Sigmoid colon (tissue), 7 donors: ENCODE results near the gene SPTA1. TPM values are rescaled to one million over a fixed set of nuclear protein-coding genes. Genes with fewer than 3 reads are reported as not detected.
"Not testable (repeated sequence)": the region's sequence is repeated elsewhere in the genome, so short reads cannot be mapped to it uniquely, and the experiment has no call there.

Experiments
- DNase-seq: peaks from one replicate; pipeline ENCODE4 v3.0.0-alpha.2; 2019
- H3K27ac ChIP-seq, 4 donors: fragments of 200-600 bp; sonication (generic); one replicate each; pipeline ENCODE4 v1.5.1; 2016 to 2019; ENCODE audit warnings: mild to moderate bottlenecking in 1 of 4
- H3K27me3 ChIP-seq, 3 donors: fragments of 200-600 bp; sonication (generic); one replicate each; pipeline ENCODE4 v1.5.1; 2019; ENCODE audit warnings: mild to moderate bottlenecking in 1 of 3
- H3K36me3 ChIP-seq, 4 donors: fragments of 200-600 bp; sonication (generic); one replicate each; pipeline ENCODE4 v1.5.1; 2016 to 2019
- H3K4me1 ChIP-seq, 4 donors: fragments of 200-600 bp; sonication (generic); one replicate each; pipeline ENCODE4 v1.5.1; 2017 to 2019
- H3K4me3 ChIP-seq, 4 donors: fragments of 200-600 bp; sonication (generic); one replicate each; pipeline ENCODE4 v1.5.1; 2017 to 2019; ENCODE audit warnings: mild to moderate bottlenecking in 2 of 4, moderate library complexity in 1 of 4
- H3K9me3 ChIP-seq, 4 donors: fragments of 200-600 bp in 3 of 4; sonication (generic) in 3 of 4; one replicate each; pipeline versions ENCODE4 v1.5.1 to v1.6.1; 2013 to 2019
- EP300 ChIP-seq, 4 donors: sonication (generic); formaldehyde crosslinking; IDR thresholded peaks; one replicate each; pipeline ENCODE4 v1.6.1; 2017; ENCODE audit warnings: antibody characterized with exemption in 4 of 4
- POLR2A ChIP-seq, 2 donors: fragments of 450-650 bp; IDR thresholded peaks; one replicate each; pipeline ENCODE4 v1.6.1; 2016; ENCODE audit warnings: antibody characterized with exemption in 2 of 2, mild to moderate bottlenecking in 2 of 2, moderate library complexity in 2 of 2
- POLR2AphosphoS5 ChIP-seq, 4 donors: sonication (generic); formaldehyde crosslinking; IDR thresholded peaks; one replicate each; pipeline ENCODE4 v1.6.1; 2017; ENCODE audit warnings: antibody characterized with exemption in 4 of 4
- WGBS, 2 donors: extraction: QIAGEN DNeasy Blood & Tissue Kit; methylation state at CpG; one replicate each; pipeline ENCODE4 v1.1.7; 2013; 5-methylcytosine and 5-hydroxymethylcytosine counted together
- intact Hi-C: fragments of 100-400 bp; cut with DNase I; formaldehyde crosslinking; loops from one replicate; pipeline ENCODE4 v1.15.1; 2023
- polyA plus RNA-seq, 3 donors: library from polyadenylated mRNA; stranded (reverse); fragments of 200-250 nt; gene quantifications; one replicate each; pipeline ENCODE4 v1.2.3, GENCODE V29; 2013
- total RNA-seq, 4 donors: library from RNA; depleted of rRNA; stranded (reverse); fragments of >200 nt; gene quantifications; one replicate each; pipeline ENCODE4 v1.1.0, GENCODE V29; 2016
- TF ChIP-seq, protein P1 (sequence below), 4 experiments: fragments of 450-650 bp in 3 of 4; fragments of 200-600 bp in 1 of 4; IDR thresholded peaks; one replicate each; pipeline ENCODE4 v1.5.1; 2016 to 2019; ENCODE audit warnings: antibody characterized with exemption in 4 of 4, mild to moderate bottlenecking in 3 of 4, moderate library complexity in 2 of 4
- donor health status: healthy with polysubstance abuse.
- donor health status: Bipolar disorder and iron deficiency.
- donor health status: healthy.

Gene SPTA1
- total and polyA plus RNA-seq, 7 donors, result 0.03 to 0.14 TPM; not detected in 5

DNA sequence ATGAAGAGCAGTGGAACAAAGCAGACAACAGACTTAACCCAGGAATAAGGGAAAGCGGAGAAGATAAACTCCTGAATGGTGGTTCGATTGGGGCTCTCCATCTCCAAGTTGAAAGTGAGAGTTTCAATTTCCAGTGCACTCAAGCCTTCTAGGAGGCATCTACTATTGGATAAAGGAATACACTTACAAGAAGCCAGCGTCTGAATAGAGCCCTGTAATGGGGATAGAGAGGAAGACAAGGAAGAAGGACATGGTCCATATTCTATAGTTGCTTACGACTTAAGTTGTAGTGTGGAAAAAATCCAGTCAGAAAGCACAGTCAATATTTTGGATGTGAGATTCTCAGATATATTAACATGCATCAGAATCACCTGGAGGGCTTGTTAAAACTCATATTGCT is 14.0 kb upstream of the SPTA1 start, which contains the start of gene OR6K2:
TSS of gene OR6K2 (minus strand) at position 101 of the 400 bp plus-strand sequence. CDS start at position 101, 0 bp downstream.
- no peaks in the 10 kb centered on the region for H3K27me3 ChIP-seq
- DNase-seq, result no peak
- H3K27ac ChIP-seq, result no peak within 1 kb of the TSS
- no peaks in the 10 kb centered on the region for H3K9me3 ChIP-seq
- WGBS, 2 donors, result 82 to 91% methylated on average over 4 of the region's 4 CpGs
- TF ChIP-seq, protein P1, sequence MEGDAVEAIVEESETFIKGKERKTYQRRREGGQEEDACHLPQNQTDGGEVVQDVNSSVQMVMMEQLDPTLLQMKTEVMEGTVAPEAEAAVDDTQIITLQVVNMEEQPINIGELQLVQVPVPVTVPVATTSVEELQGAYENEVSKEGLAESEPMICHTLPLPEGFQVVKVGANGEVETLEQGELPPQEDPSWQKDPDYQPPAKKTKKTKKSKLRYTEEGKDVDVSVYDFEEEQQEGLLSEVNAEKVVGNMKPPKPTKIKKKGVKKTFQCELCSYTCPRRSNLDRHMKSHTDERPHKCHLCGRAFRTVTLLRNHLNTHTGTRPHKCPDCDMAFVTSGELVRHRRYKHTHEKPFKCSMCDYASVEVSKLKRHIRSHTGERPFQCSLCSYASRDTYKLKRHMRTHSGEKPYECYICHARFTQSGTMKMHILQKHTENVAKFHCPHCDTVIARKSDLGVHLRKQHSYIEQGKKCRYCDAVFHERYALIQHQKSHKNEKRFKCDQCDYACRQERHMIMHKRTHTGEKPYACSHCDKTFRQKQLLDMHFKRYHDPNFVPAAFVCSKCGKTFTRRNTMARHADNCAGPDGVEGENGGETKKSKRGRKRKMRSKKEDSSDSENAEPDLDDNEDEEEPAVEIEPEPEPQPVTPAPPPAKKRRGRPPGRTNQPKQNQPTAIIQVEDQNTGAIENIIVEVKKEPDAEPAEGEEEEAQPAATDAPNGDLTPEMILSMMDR (IDR thresholded peaks at IDR 0.05), result no peak
- TF ChIP-seq POLR2A (IDR thresholded peaks at IDR 0.05) (no peak), POLR2AphosphoS5 (IDR thresholded peaks at IDR 0.05) (no peak), EP300 (IDR thresholded peaks at IDR 0.05) (no peak)
- intact Hi-C loops, result no loop called here
- no peaks in the 10 kb centered on the region for H3K4me1 ChIP-seq
- no peaks in the 10 kb centered on the region for H3K36me3 ChIP-seq
- no peak within 1 kb of the TSS for H3K4me3 ChIP-seq

DNA sequence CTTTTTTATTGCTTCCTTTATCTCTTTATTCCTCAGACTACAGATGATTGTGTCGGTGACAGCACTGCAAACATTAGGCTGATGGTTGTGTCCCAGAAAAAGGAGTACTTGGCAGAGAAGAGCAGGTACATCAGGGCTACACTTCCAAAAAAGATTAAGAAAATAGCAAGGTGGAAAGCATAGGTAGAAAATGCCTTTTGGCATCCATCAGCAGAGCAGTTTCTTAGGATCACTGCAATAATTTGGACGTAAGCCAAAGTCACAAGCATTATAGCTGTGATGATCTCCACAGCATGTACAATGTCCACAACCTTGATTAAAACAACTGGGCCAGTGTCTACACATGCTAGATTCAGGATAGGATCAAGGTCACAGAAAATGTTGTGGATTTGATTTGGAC is 8.1 kb upstream of the SPTA1 start:
- no peaks in the 10 kb centered on the region for H3K4me1 ChIP-seq
- no peak overlapping the region for H3K4me3 ChIP-seq
- no peak overlapping the region for H3K27ac ChIP-seq
- H3K27me3 ChIP-seq, result no peaks in the 10 kb centered on the region
- TF ChIP-seq POLR2AphosphoS5 (IDR thresholded peaks at IDR 0.05), result no peak
- TF ChIP-seq, protein P1 (IDR thresholded peaks at IDR 0.05), result no peak
- TF ChIP-seq POLR2A (IDR thresholded peaks at IDR 0.05), result no peak
- TF ChIP-seq EP300 (IDR thresholded peaks at IDR 0.05), result no peak
- no peak for DNase-seq
- no peaks in the 10 kb centered on the region for H3K36me3 ChIP-seq
- intact Hi-C loops, result no loop called here
- no peaks in the 10 kb centered on the region for H3K9me3 ChIP-seq
- 59 to 81% methylated on average over 2 of the region's 2 CpGs for WGBS, 2 donors

DNA sequence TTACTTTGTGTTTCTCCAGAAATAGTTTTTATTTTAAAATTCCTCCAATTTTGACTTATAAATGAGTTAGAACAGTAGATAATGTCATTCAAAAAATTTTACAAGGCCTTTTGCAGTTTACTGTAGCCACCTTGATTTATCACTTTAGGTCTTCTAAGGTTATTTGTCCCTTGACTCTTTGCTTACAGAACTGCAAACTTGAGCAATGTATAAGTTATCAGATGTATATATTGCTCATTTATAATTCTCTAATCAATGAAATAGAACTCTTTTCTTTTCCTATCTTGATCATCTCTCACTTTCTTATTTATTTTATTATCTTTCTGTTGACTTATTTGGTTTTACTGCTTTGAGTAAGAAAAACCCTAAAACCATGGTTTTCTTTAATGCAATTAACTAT is 5.8 kb upstream of the SPTA1 start:
- intact Hi-C loops, result no loop called here
- Histone ChIP-seq H3K36me3 (no peaks in the 10 kb centered on the region), H3K4me1 (no peaks in the 10 kb centered on the region), H3K9me3 (no peaks in the 10 kb centered on the region), H3K27ac (no peak overlapping the region), H3K27me3 (no peaks in the 10 kb centered on the region), H3K4me3 (no peak overlapping the region)
- DNase-seq, result no peak
- TF ChIP-seq, protein P1 (IDR thresholded peaks at IDR 0.05), result no peak
- no peak for TF ChIP-seq EP300 (IDR thresholded peaks at IDR 0.05)

DNA sequence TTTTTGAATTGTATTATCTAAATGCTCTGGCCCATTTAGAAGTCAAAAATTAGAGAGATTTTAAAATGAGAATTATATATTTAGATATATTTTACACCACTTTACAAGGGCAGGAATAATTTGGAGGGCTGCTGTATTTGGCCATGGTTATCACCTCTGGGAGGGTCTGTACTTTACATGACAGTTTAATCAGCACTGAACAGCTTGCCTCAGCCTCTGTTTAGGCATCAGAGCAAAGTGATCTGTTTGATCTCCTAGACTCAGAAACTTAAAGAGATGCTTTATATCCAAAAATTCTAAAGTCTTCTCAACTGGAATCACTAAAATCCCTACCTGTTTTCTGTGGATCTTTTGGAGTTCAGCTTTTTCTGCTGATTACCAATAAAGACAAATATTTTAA is 5.4 kb upstream of the SPTA1 start:
- Histone ChIP-seq H3K36me3 (no peaks in the 10 kb centered on the region), H3K9me3 (no peaks in the 10 kb centered on the region), H3K4me3 (no peak overlapping the region), H3K27ac (no peak overlapping the region), H3K27me3 (no peaks in the 10 kb centered on the region), H3K4me1 (no peaks in the 10 kb centered on the region)
- DNase-seq, result no peak
- TF ChIP-seq EP300 (IDR thresholded peaks at IDR 0.05) (no peak), POLR2A (IDR thresholded peaks at IDR 0.05) (no peak), POLR2AphosphoS5 (IDR thresholded peaks at IDR 0.05) (no peak)
- TF ChIP-seq, protein P1 (IDR thresholded peaks at IDR 0.05), result no peak
- intact Hi-C loops, result no loop called here

DNA sequence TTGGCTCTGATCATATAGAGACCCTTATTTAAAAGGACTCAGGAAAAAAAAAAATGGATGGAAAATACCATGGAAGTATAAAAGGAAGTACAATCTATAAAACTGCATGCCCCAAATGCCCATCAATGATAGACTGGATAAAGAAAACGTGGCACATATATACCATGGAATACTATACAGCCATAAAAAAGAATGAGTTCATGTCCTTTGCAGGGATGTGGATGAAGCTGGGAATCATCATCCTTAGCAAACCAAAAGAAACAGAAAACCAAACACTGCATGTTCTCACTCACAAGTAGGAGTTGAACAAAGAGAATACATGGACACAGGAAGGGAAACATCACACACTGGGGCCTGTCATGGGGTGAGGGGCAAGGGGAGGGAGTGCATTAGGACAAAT is 4.6 kb upstream of the SPTA1 start:
- H3K4me1 ChIP-seq, DNase-seq, H3K4me3 ChIP-seq, H3K36me3 ChIP-seq, H3K27ac ChIP-seq, H3K27me3 ChIP-seq, intact Hi-C loops, H3K9me3 ChIP-seq: not testable (repeated sequence)
- WGBS, 2 donors, result 49 to 76% methylated on average over 1 of the region's 1 CpG
